SK-N-SH (cell line): ENCODE results near the gene GUF1.

Source experiments
- CHD2 ChIP-seq: fragments of 150-350 bp; IDR thresholded peaks from 2 replicates; pipeline ENCODE4 v1.6.1; 2018; ENCODE audit warnings: low read length; ENCODE audit not compliant: partially characterized antibody
- EP300 ChIP-seq, 2 experiments: IDR thresholded peaks; 2 replicates each; pipeline versions ENCODE4 v1.4.0 to v1.6.1; 2012; ENCODE audit warnings: borderline replicate concordance in 1 of 2, low read depth in 1 of 2, low read length in 1 of 2
- EZH2phosphoT487 ChIP-seq: fragments of 200-600 bp; sonication (generic); IDR thresholded peaks from 2 replicates; pipeline ENCODE4 v1.6.1; 2017; ENCODE audit warnings: low read depth, mixed run types, mild to moderate bottlenecking, antibody characterized with exemption, moderate library complexity, borderline replicate concordance
- MAX ChIP-seq: IDR thresholded peaks from 2 replicates; pipeline ENCODE4 v1.4.0; 2012; ENCODE audit warnings: low read depth
- MXI1 ChIP-seq: IDR thresholded peaks from 2 replicates; pipeline ENCODE4 v1.6.1; 2012; ENCODE audit warnings: mild to moderate bottlenecking, low read depth, low read length, improper control_type of control experiment
- NFIC ChIP-seq: IDR thresholded peaks from 2 replicates; pipeline ENCODE4 v1.4.0; 2012; ENCODE audit warnings: borderline replicate concordance
- POLR2AphosphoS5 ChIP-seq: IDR thresholded peaks from 2 replicates; pipeline ENCODE4 v1.6.1; 2012; ENCODE audit warnings: low read depth, low read length
- REST ChIP-seq: IDR thresholded peaks from 2 replicates; pipeline ENCODE4 v1.6.1; 2012; ENCODE audit warnings: mild to moderate bottlenecking, low read depth, low read length, moderate library complexity
- RFX5 ChIP-seq: IDR thresholded peaks from 2 replicates; pipeline ENCODE4 v1.6.1; 2012; ENCODE audit warnings: mild to moderate bottlenecking, improper control_type of control experiment, low read length
- SIN3A ChIP-seq: IDR thresholded peaks from 2 replicates; pipeline ENCODE4 v1.6.1; 2012; ENCODE audit warnings: low read depth, mild to moderate bottlenecking, low read length, moderate library complexity, borderline replicate concordance
- SMC3 ChIP-seq: IDR thresholded peaks from 2 replicates; pipeline ENCODE4 v1.6.1; 2012; ENCODE audit warnings: low read depth, low read length, improper control_type of control experiment
- YY1 ChIP-seq: IDR thresholded peaks from 2 replicates; pipeline ENCODE4 v1.4.0; 2012; ENCODE audit warnings: low read depth, mild to moderate bottlenecking
- TF ChIP-seq, protein P1 (sequence below): fragments of 200-600 bp; sonication (generic); IDR thresholded peaks from 2 replicates; pipeline ENCODE4 v1.6.1; 2017; ENCODE audit warnings: antibody characterized with exemption, mild to moderate bottlenecking, moderate library complexity

GRCh38 chr4:44638091-44638490 lies 40.1 kb upstream of the GUF1 start:
- no peak for TF ChIP-seq SMC3
- TF ChIP-seq, protein P1, sequence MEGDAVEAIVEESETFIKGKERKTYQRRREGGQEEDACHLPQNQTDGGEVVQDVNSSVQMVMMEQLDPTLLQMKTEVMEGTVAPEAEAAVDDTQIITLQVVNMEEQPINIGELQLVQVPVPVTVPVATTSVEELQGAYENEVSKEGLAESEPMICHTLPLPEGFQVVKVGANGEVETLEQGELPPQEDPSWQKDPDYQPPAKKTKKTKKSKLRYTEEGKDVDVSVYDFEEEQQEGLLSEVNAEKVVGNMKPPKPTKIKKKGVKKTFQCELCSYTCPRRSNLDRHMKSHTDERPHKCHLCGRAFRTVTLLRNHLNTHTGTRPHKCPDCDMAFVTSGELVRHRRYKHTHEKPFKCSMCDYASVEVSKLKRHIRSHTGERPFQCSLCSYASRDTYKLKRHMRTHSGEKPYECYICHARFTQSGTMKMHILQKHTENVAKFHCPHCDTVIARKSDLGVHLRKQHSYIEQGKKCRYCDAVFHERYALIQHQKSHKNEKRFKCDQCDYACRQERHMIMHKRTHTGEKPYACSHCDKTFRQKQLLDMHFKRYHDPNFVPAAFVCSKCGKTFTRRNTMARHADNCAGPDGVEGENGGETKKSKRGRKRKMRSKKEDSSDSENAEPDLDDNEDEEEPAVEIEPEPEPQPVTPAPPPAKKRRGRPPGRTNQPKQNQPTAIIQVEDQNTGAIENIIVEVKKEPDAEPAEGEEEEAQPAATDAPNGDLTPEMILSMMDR = no peak
- no peak for TF ChIP-seq CHD2
- no peak for TF ChIP-seq REST
- no peak for TF ChIP-seq SIN3A
- no peak for TF ChIP-seq EP300 (IDR thresholded peaks at IDR 0.05; ENCODE audit: borderline replicate concordance in 1 of 2, low read depth in 1 of 2, low read length in 1 of 2)
- no peak for TF ChIP-seq YY1
- TF ChIP-seq POLR2AphosphoS5 = no peak
- no peak for TF ChIP-seq EZH2phosphoT487
- TF ChIP-seq RFX5 = no peak
- TF ChIP-seq MAX = no peak
- no peak for TF ChIP-seq NFIC
- no peak for TF ChIP-seq MXI1
